GM23338 (cell line): ENCODE results near the gene CRTC3.

ENCODE experiments used
- CREB1 ChIP-seq: fragments of 250-450 bp; sonication (Bioruptor Pico); IDR thresholded peaks from 2 replicates; pipeline ENCODE4 v1.5.0; 2020; ENCODE audit warnings: low read depth, mild to moderate bottlenecking, moderate library complexity
- EZH2 ChIP-seq: fragments of 200-600 bp; sonication (generic); IDR thresholded peaks from one replicate; pipeline ENCODE4 v1.8.0; 2017; ENCODE audit warnings: antibody characterized with exemption, mild to moderate bottlenecking, low read depth; ENCODE audit not compliant: unreplicated experiment
- EZH2phosphoT487 ChIP-seq: fragments of 200-600 bp; sonication (generic); IDR thresholded peaks from one replicate; pipeline ENCODE4 v1.8.1; 2018; ENCODE audit warnings: antibody characterized with exemption; ENCODE audit not compliant: unreplicated experiment
- NANOG ChIP-seq: IDR thresholded peaks from 2 replicates; pipeline ENCODE4 v1.6.1; 2016; ENCODE audit warnings: antibody characterized with exemption, borderline replicate concordance
- POLR2AphosphoS5 ChIP-seq: IDR thresholded peaks from 2 replicates; pipeline ENCODE4 v1.6.1; 2016; ENCODE audit warnings: antibody characterized with exemption, low read depth
- ZNF331 ChIP-seq: fragments of 250-450 bp; sonication (Bioruptor Pico); IDR thresholded peaks from 2 replicates; pipeline ENCODE4 v1.5.0; 2020; ENCODE audit warnings: low read depth, mild to moderate bottlenecking, moderate library complexity
- TF ChIP-seq, protein P1 (sequence below), 2 experiments: fragments of 200-600 bp in 1 of 2; sonication (generic) in 1 of 2; conservative IDR thresholded peaks; 2 replicates each; pipeline versions ENCODE4 v1.5.1 to v1.6.1; 2016 to 2017; ENCODE audit warnings: antibody characterized with exemption in 2 of 2, low read depth in 2 of 2, mild to moderate bottlenecking in 2 of 2, moderate library complexity in 1 of 2
- TF ChIP-seq, protein P2 (sequence below): IDR thresholded peaks from 2 replicates; pipeline ENCODE4 v1.6.1; 2016; ENCODE audit warnings: antibody characterized with exemption
- TF ChIP-seq, protein P3 (sequence below): IDR thresholded peaks from one replicate; pipeline ENCODE4 v1.6.1; 2018; ENCODE audit warnings: antibody characterized with exemption; ENCODE audit not compliant: unreplicated experiment

DNA sequence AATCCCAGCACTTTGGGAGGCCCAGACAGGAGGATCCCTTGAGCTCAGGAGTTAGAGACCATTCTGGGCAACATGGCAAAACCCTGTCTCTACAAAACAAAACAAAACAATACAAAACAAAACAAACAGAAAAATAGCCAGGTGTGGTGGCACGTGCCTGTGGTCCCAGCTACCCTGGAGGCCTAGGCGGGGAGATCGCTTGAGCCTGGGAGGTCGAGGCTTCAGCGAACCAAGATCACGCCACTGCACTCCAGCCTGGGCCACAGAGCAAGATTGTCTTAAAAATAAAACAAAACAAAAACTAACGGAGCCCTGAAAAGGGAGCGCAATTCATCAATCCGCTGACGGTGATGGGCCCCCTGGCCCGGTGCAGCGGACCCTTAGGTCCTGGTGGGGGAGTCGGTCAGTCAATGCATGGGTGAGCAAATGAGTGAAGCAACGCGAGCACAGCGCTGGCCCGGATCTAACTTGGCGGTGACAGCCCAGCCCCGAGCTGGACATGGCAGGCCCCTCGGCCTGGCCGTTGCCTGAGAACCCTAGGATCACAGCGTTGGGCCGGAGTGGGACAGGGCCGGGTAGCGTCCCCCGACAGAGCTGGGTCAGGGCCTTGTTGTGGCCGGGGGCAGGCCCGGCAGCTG is 135.0 kb downstream of the CRTC3 start:
- TF ChIP-seq, protein P1, sequence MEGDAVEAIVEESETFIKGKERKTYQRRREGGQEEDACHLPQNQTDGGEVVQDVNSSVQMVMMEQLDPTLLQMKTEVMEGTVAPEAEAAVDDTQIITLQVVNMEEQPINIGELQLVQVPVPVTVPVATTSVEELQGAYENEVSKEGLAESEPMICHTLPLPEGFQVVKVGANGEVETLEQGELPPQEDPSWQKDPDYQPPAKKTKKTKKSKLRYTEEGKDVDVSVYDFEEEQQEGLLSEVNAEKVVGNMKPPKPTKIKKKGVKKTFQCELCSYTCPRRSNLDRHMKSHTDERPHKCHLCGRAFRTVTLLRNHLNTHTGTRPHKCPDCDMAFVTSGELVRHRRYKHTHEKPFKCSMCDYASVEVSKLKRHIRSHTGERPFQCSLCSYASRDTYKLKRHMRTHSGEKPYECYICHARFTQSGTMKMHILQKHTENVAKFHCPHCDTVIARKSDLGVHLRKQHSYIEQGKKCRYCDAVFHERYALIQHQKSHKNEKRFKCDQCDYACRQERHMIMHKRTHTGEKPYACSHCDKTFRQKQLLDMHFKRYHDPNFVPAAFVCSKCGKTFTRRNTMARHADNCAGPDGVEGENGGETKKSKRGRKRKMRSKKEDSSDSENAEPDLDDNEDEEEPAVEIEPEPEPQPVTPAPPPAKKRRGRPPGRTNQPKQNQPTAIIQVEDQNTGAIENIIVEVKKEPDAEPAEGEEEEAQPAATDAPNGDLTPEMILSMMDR (conservative IDR thresholded peaks at IDR 0.05; ENCODE audit: low read depth in 2 of 2), result no peak
- TF ChIP-seq, protein P2, sequence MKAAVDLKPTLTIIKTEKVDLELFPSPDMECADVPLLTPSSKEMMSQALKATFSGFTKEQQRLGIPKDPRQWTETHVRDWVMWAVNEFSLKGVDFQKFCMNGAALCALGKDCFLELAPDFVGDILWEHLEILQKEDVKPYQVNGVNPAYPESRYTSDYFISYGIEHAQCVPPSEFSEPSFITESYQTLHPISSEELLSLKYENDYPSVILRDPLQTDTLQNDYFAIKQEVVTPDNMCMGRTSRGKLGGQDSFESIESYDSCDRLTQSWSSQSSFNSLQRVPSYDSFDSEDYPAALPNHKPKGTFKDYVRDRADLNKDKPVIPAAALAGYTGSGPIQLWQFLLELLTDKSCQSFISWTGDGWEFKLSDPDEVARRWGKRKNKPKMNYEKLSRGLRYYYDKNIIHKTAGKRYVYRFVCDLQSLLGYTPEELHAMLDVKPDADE, result no peak
- TF ChIP-seq EZH2phosphoT487 (no peak), CREB1 (no peak), EZH2 (no peak), NANOG (no peak), POLR2AphosphoS5 (no peak), ZNF331 (CRISPR knock-in tag) (no peak)
- TF ChIP-seq, protein P3, sequence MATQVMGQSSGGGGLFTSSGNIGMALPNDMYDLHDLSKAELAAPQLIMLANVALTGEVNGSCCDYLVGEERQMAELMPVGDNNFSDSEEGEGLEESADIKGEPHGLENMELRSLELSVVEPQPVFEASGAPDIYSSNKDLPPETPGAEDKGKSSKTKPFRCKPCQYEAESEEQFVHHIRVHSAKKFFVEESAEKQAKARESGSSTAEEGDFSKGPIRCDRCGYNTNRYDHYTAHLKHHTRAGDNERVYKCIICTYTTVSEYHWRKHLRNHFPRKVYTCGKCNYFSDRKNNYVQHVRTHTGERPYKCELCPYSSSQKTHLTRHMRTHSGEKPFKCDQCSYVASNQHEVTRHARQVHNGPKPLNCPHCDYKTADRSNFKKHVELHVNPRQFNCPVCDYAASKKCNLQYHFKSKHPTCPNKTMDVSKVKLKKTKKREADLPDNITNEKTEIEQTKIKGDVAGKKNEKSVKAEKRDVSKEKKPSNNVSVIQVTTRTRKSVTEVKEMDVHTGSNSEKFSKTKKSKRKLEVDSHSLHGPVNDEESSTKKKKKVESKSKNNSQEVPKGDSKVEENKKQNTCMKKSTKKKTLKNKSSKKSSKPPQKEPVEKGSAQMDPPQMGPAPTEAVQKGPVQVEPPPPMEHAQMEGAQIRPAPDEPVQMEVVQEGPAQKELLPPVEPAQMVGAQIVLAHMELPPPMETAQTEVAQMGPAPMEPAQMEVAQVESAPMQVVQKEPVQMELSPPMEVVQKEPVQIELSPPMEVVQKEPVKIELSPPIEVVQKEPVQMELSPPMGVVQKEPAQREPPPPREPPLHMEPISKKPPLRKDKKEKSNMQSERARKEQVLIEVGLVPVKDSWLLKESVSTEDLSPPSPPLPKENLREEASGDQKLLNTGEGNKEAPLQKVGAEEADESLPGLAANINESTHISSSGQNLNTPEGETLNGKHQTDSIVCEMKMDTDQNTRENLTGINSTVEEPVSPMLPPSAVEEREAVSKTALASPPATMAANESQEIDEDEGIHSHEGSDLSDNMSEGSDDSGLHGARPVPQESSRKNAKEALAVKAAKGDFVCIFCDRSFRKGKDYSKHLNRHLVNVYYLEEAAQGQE, result no peak
